H9 (cell line): Measurements from ENCODE around the gene MTA1. TPM values are rescaled to one million over a fixed set of nuclear protein-coding genes. Genes with fewer than 3 reads are reported as not detected.
A peak's percentile ranks its signal among the peaks of the same experiment; 100 is the strongest.

ENCODE experiments used
- DNase-seq: peaks from one replicate; pipeline ENCODE4 v3.0.0-alpha.2; 2017
- H2AFZ ChIP-seq: one replicate; pipeline ENCODE4 v1.6.1; 2013; ENCODE audit warnings: mild to moderate bottlenecking, low read length, control low read depth, moderate library complexity
- H2AK5ac ChIP-seq: 2 replicates; pipeline ENCODE4 v1.6.1; 2013; ENCODE audit warnings: low read length, control low read depth, mixed read lengths; ENCODE audit not compliant: insufficient read length
- H2BK120ac ChIP-seq: one replicate; pipeline ENCODE4 v1.6.1; 2013; ENCODE audit warnings: low read depth, mild to moderate bottlenecking, low read length, control low read depth, inconsistent platforms; ENCODE audit not compliant: poor library complexity, severe bottlenecking
- H2BK12ac ChIP-seq: 2 replicates; pipeline ENCODE4 v1.6.1; 2013; ENCODE audit warnings: low read length, control low read depth, mixed read lengths, low read depth; ENCODE audit not compliant: insufficient read length
- H2BK15ac ChIP-seq: 2 replicates; pipeline ENCODE4 v1.6.1; 2013; ENCODE audit warnings: low read depth, low read length, control low read depth
- H2BK20ac ChIP-seq: one replicate; pipeline ENCODE4 v1.6.1; 2013; ENCODE audit warnings: low read depth, mild to moderate bottlenecking, low read length, control low read depth, inconsistent platforms; ENCODE audit not compliant: poor library complexity, severe bottlenecking
- H2BK5ac ChIP-seq: 2 replicates; pipeline ENCODE4 v1.6.1; 2013; ENCODE audit warnings: low read length, control low read depth, mixed read lengths; ENCODE audit not compliant: insufficient read length
- H3K14ac ChIP-seq: 2 replicates; pipeline ENCODE4 v1.6.1; 2013; ENCODE audit warnings: low read length, control low read depth; ENCODE audit not compliant: insufficient read depth
- H3K18ac ChIP-seq: 2 replicates; pipeline ENCODE4 v1.6.1; 2013; ENCODE audit warnings: low read depth, mild to moderate bottlenecking, mixed read lengths, low read length, control low read depth; ENCODE audit not compliant: insufficient read length
- H3K23ac ChIP-seq: 2 replicates; pipeline ENCODE4 v1.6.1; 2013; ENCODE audit warnings: low read length, control low read depth, mixed read lengths, low read depth; ENCODE audit not compliant: insufficient read length
- H3K23me2 ChIP-seq: 2 replicates; pipeline ENCODE4 v1.6.1; 2013; ENCODE audit warnings: low read depth, mild to moderate bottlenecking, mixed read lengths, low read length, control low read depth; ENCODE audit not compliant: insufficient read length, poor library complexity, severe bottlenecking
- H3K27ac ChIP-seq: 2 replicates; pipeline ENCODE4 v1.5.1; 2013; ENCODE audit warnings: low read length, control low read depth, mixed read lengths, low read depth; ENCODE audit not compliant: insufficient read length
- H3K27me3 ChIP-seq: 2 replicates; pipeline ENCODE4 v1.6.1; 2013; ENCODE audit warnings: low read length, control low read depth, inconsistent platforms; ENCODE audit not compliant: insufficient read depth
- H3K4ac ChIP-seq: 2 replicates; pipeline ENCODE4 v1.6.1; 2013; ENCODE audit warnings: low read depth, mild to moderate bottlenecking, control low read depth, inconsistent platforms, low read length, moderate library complexity
- H3K4me1 ChIP-seq: 2 replicates; pipeline ENCODE4 v1.6.1; 2013; ENCODE audit warnings: low read length, control low read depth, inconsistent platforms; ENCODE audit not compliant: insufficient read depth
- H3K4me2 ChIP-seq: 2 replicates; pipeline ENCODE4 v1.6.1; 2013; ENCODE audit warnings: low read length, control low read depth, mixed read lengths; ENCODE audit not compliant: insufficient read length, insufficient read depth
- H3K56ac ChIP-seq: 2 replicates; pipeline ENCODE4 v1.6.1; 2013; ENCODE audit warnings: low read depth, mild to moderate bottlenecking, mixed read lengths, low read length, control low read depth; ENCODE audit not compliant: insufficient read length
- H3K79me1 ChIP-seq: 2 replicates; pipeline ENCODE4 v1.6.1; 2013; ENCODE audit warnings: low read depth, mild to moderate bottlenecking, moderate library complexity, low read length, control low read depth, inconsistent platforms; ENCODE audit not compliant: insufficient read depth, poor library complexity, severe bottlenecking
- H3K79me2 ChIP-seq: 2 replicates; pipeline ENCODE4 v1.6.1; 2013; ENCODE audit warnings: low read length, control low read depth, inconsistent platforms; ENCODE audit not compliant: insufficient read depth
- H3K9ac ChIP-seq: 2 replicates; pipeline ENCODE4 v1.6.1; 2013; ENCODE audit warnings: low read length, control low read depth, mixed read lengths; ENCODE audit not compliant: insufficient read length; ENCODE audit errors: extremely low read depth
- H3K9me3 ChIP-seq: one replicate; pipeline ENCODE4 v1.6.1; 2013; ENCODE audit warnings: low read depth, low read length, inconsistent platforms; ENCODE audit not compliant: control insufficient read depth
- H3T11ph ChIP-seq: one replicate; pipeline ENCODE4 v1.6.1; 2013; ENCODE audit warnings: mild to moderate bottlenecking, low read length, control low read depth, inconsistent platforms
- H4K20me1 ChIP-seq: one replicate; pipeline ENCODE4 v1.6.1; 2013; ENCODE audit not compliant: control insufficient read depth, insufficient read length, insufficient read depth
- H4K5ac ChIP-seq: 2 replicates; pipeline ENCODE4 v1.6.1; 2013; ENCODE audit warnings: low read depth, mild to moderate bottlenecking, mixed read lengths, low read length, control low read depth; ENCODE audit not compliant: insufficient read length
- H4K8ac ChIP-seq: replicated peaks from 2 replicates; pipeline ENCODE4 v1.6.1; 2013; ENCODE audit warnings: low read length, control low read depth, mixed read lengths, low read depth; ENCODE audit not compliant: insufficient read length
- H4K91ac ChIP-seq: 2 replicates; pipeline ENCODE4 v1.6.1; 2013; ENCODE audit warnings: low read depth, mild to moderate bottlenecking, moderate library complexity, mixed read lengths, low read length, control low read depth; ENCODE audit not compliant: insufficient read length
- H3K27ac Mint-ChIP-seq, 3 experiments: 2 replicates in 2 of 3; 3 replicates in 1 of 3; pipeline ENCODE4 v1.8.0; 2020 to 2021; ENCODE audit warnings: mixed read lengths in 3 of 3, mild to moderate bottlenecking in 1 of 3, moderate library complexity in 1 of 3
- H3K27me3 Mint-ChIP-seq: 2 replicates; pipeline ENCODE4 v1.8.0; 2021; ENCODE audit warnings: low read depth, mild to moderate bottlenecking, moderate library complexity, mixed read lengths
- H3K36me3 Mint-ChIP-seq, 3 experiments: 2 replicates in 2 of 3; 3 replicates in 1 of 3; pipeline ENCODE4 v1.8.0; 2020 to 2021; ENCODE audit warnings: low read depth in 3 of 3, mixed read lengths in 3 of 3; ENCODE audit not compliant: insufficient read depth in 1 of 3
- H3K4me1 Mint-ChIP-seq, 2 experiments: 2 replicates each; pipeline ENCODE4 v1.8.0; 2020; ENCODE audit warnings: mixed read lengths in 2 of 2
- H3K4me3 Mint-ChIP-seq, 2 experiments: 2 replicates in 1 of 2; 3 replicates in 1 of 2; pipeline ENCODE4 v1.8.0; 2020 to 2021; ENCODE audit warnings: mild to moderate bottlenecking in 2 of 2, mixed read lengths in 2 of 2, moderate library complexity in 1 of 2
- H3K9me3 Mint-ChIP-seq, 2 experiments: 2 replicates in 1 of 2; 3 replicates in 1 of 2; pipeline ENCODE4 v1.8.0; 2020; ENCODE audit warnings: mild to moderate bottlenecking in 2 of 2, mixed read lengths in 2 of 2, moderate library complexity in 1 of 2
- WGBS: extraction: QIAGEN DNeasy Blood & Tissue Kit; methylation state at CpG from one replicate; pipeline ENCODE4 v1.1.7; 2013; ENCODE audit warnings: missing lambda C conversion rate, low lambda C conversion rate, mixed read lengths; ENCODE audit not compliant: insufficient read length; ENCODE audit errors: extremely low coverage; 5-methylcytosine and 5-hydroxymethylcytosine counted together
- total RNA-seq: library from RNA; stranded (reverse); gene quantifications from 2 replicates; pipeline ENCODE4 v1.2.1, GENCODE V29; 2021
- TF ChIP-seq, protein P1 (sequence below): fragments of 200-600 bp; sonication (generic); conservative IDR thresholded peaks from 3 replicates; pipeline ENCODE4 v1.8.0; 2021; ENCODE audit warnings: antibody characterized with exemption, mild to moderate bottlenecking

MTA1 gene
- total RNA-seq, 1 experiment from 2014 or later = 230 TPM

GRCh38 chr14:105485739-105486162 is 66.1 kb downstream of the MTA1 start:
- Histone ChIP-seq H3K9me3 (no peaks in the 10 kb centered on the region), H3K79me1 (no peaks in the 10 kb centered on the region), H3K4me2 (peak overlapping the region; percentile 15), H4K91ac (no peak overlapping the region), H3K79me2 (no peaks in the 10 kb centered on the region), H3K4me1 (no peaks in the 10 kb centered on the region), H4K8ac (no peak overlapping the region), H3K27me3 (peaks cover 26% of the 10 kb centered on the region; the same call in 1 of the 2 replicates), H3K23ac (no peak overlapping the region), H3K27ac (no peak overlapping the region), H2BK120ac (no peak overlapping the region), H2BK12ac (no peak overlapping the region), H2AK5ac (no peak overlapping the region), H2BK15ac (no peak overlapping the region), H3K14ac (no peak overlapping the region; the same call in 1 of the 2 replicates), H3K18ac (peak overlapping the region; percentile 69), H3T11ph (no peak overlapping the region), H4K5ac (no peak overlapping the region), H2BK5ac (no peak overlapping the region), H3K9ac (no peak overlapping the region), H2BK20ac (no peak overlapping the region), H3K4ac (no peak overlapping the region), H3K23me2 (peaks cover 10% of the 10 kb centered on the region), H3K56ac (no peak overlapping the region), H2AFZ (no peak overlapping the region), H4K20me1 (no peaks in the 10 kb centered on the region)
- no CpG with 5 or more reads among the region's 12 CpGs for WGBS
- Mint-ChIP-seq H3K36me3 (no peaks in the 10 kb centered on the region), H3K27me3 (peaks cover 80% of the 10 kb centered on the region), H3K9me3 (no peaks in the 10 kb centered on the region), H3K4me1 (peaks cover 15 to 21% of the 10 kb centered on the region in 2 experiments), H3K27ac (peak overlapping the region in 1 of 3 experiments; percentile 65; a peak in 1 of 7 replicates), H3K4me3 (peak overlapping the region in 1 of 2 experiments; percentile 72; a peak in 3 of 5 replicates)
- TF ChIP-seq, protein P1, sequence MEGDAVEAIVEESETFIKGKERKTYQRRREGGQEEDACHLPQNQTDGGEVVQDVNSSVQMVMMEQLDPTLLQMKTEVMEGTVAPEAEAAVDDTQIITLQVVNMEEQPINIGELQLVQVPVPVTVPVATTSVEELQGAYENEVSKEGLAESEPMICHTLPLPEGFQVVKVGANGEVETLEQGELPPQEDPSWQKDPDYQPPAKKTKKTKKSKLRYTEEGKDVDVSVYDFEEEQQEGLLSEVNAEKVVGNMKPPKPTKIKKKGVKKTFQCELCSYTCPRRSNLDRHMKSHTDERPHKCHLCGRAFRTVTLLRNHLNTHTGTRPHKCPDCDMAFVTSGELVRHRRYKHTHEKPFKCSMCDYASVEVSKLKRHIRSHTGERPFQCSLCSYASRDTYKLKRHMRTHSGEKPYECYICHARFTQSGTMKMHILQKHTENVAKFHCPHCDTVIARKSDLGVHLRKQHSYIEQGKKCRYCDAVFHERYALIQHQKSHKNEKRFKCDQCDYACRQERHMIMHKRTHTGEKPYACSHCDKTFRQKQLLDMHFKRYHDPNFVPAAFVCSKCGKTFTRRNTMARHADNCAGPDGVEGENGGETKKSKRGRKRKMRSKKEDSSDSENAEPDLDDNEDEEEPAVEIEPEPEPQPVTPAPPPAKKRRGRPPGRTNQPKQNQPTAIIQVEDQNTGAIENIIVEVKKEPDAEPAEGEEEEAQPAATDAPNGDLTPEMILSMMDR = peak; percentile 79
- DNase-seq = peak; percentile 82
